ENCODE results near the gene SCYL2. TPM values are rescaled to one million over a fixed set of nuclear protein-coding genes. Genes with fewer than 3 reads are reported as not detected.

The SCYL2 gene
- total RNA-seq, 1 donor from 2014 or later: 38.9 TPM

GRCh38 chr12:100372853-100373640 is 106.1 kb downstream of the SCYL2 start:
- H3K36me3 Mint-ChIP-seq (ENCODE audit: low read depth): no peaks in the 10 kb centered on the region

GRCh38 chr12:100375038-100375735 is 108.2 kb downstream of the SCYL2 start:
- no peak for DNase-seq (ENCODE audit: low spot score)
- H3K27me3 Mint-ChIP-seq (ENCODE audit: insufficient read depth): peaks cover 2% of the 10 kb centered on the region
- H3K4me3 Mint-ChIP-seq: no peak overlapping the region
- no peaks in the 10 kb centered on the region for H3K36me3 Mint-ChIP-seq (ENCODE audit: low read depth)
- H3K27ac Mint-ChIP-seq: no peak overlapping the region
- no peaks in the 10 kb centered on the region for H3K9me3 Mint-ChIP-seq
- no peaks in the 10 kb centered on the region for H3K4me1 Mint-ChIP-seq (ENCODE audit: low read depth)
- intact Hi-C loops (cut with micrococcal nuclease): no loop called here

More at GRCh38 chr12:100372853-100373640, 106.1 kb downstream of the SCYL2 start:
- Mint-ChIP-seq H3K4me3 (no peak overlapping the region), H3K27ac (no peak overlapping the region), H3K27me3 (ENCODE audit: insufficient read depth) (peaks cover 2% of the 10 kb centered on the region), H3K4me1 (ENCODE audit: low read depth) (no peaks in the 10 kb centered on the region), H3K9me3 (no peaks in the 10 kb centered on the region)
- intact Hi-C loops (cut with micrococcal nuclease): no loop called here
- DNase-seq (ENCODE audit: low spot score): no peak

GRCh38 chr12:100376161-100376560 is 109.2 kb downstream of the SCYL2 start:
- Mint-ChIP-seq H3K27me3 (ENCODE audit: insufficient read depth) (peaks cover 2% of the 10 kb centered on the region), H3K9me3 (no peaks in the 10 kb centered on the region), H3K36me3 (ENCODE audit: low read depth) (no peaks in the 10 kb centered on the region), H3K4me1 (ENCODE audit: low read depth) (no peaks in the 10 kb centered on the region), H3K27ac (no peak overlapping the region), H3K4me3 (no peak overlapping the region)
- no peak for DNase-seq (ENCODE audit: low spot score)
- intact Hi-C loops (cut with micrococcal nuclease): no loop called here

DNA sequence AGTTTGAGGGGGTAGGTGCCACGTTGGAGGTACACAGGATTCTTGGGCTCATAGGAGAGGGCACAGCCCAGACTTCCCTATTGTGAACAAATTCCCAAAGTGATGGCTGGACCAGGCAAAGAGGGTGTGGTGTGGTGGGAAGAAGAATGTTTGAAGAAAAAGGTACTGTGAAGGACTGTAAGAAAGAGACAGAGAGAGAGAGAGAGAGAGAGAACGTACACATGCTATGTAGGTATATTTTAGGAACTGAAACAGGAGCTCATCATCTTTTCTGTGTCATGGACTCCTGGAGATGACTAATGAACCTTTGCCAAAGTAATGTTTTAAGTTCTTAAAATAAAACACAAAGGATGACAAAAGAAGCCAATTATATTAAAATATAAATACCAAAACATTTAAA is 114.4 kb downstream of the SCYL2 start:
- Mint-ChIP-seq H3K36me3 (ENCODE audit: low read depth) (no peaks in the 10 kb centered on the region), H3K27me3 (ENCODE audit: insufficient read depth) (peaks cover 3% of the 10 kb centered on the region), H3K27ac (no peak overlapping the region), H3K4me3 (no peak overlapping the region), H3K9me3 (no peaks in the 10 kb centered on the region), H3K4me1 (ENCODE audit: low read depth) (no peaks in the 10 kb centered on the region)
- DNase-seq (ENCODE audit: low spot score): no peak
- intact Hi-C loops (cut with micrococcal nuclease): no loop called here

GRCh38 chr12:100382338-100382737 is 115.4 kb downstream of the SCYL2 start:
- no peaks in the 10 kb centered on the region for H3K9me3 Mint-ChIP-seq
- peaks cover 3% of the 10 kb centered on the region for H3K27me3 Mint-ChIP-seq (ENCODE audit: insufficient read depth)
- H3K4me3 Mint-ChIP-seq: no peak overlapping the region
- no peak for DNase-seq (ENCODE audit: low spot score)
- no peak overlapping the region for H3K27ac Mint-ChIP-seq
- no peaks in the 10 kb centered on the region for H3K36me3 Mint-ChIP-seq (ENCODE audit: low read depth)
- intact Hi-C loops (cut with micrococcal nuclease): no loop called here
- H3K4me1 Mint-ChIP-seq (ENCODE audit: low read depth): no peaks in the 10 kb centered on the region

DNA sequence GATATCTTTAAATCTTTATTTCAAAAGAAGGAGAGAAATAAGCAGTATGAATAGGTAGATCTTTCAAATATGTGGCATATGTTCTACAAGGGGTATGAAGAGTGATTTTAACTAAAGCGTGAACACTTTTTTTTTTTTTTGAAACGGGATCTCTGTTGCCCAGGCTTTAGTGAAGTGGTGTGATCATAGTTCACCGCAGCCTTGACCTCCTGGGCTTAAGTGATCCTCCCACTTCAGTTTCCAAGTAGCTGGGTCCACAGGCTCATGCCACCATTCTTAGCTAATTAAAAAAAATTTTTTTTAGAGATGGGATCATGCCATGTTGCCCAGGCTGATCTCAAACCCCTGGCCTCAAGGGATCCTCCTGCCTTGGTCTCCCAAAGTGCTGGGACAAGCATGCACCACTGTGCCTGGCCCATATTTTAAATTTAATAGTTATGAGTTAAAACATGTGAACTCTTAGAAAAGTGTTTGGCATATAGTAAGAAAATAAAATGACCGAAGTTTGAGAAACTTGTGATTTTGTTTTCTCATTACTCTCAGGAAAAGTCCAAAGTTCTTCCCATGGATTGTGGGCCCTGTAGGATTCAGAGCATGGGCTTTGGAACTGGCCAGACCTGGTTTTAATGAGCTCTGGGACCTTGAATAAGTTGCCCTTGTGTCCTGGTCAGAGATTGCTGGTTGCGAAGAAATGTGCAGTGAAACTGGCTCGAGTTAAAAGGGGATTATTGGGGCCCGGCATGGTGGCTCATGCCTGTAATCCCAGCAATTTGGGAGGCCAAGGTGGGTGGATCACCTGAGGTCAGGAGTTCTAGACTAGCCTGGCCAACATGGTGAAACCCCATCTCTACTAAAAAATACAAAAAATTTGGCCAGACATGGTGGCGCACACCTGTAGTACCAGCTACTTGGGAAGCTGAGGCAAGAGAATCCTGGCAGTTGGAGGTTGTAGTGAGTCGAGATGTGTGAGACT is 116.9 kb downstream of the SCYL2 start:
- H3K4me1 Mint-ChIP-seq (ENCODE audit: low read depth): no peaks in the 10 kb centered on the region

GRCh38 chr12:100384559-100384935 is 117.6 kb downstream of the SCYL2 start:
- no peaks in the 10 kb centered on the region for H3K4me1 Mint-ChIP-seq (ENCODE audit: low read depth)
- H3K27me3 Mint-ChIP-seq (ENCODE audit: insufficient read depth): peaks cover 6% of the 10 kb centered on the region
- no peak overlapping the region for H3K4me3 Mint-ChIP-seq
- DNase-seq (ENCODE audit: low spot score): no peak
- H3K27ac Mint-ChIP-seq: no peak overlapping the region
- intact Hi-C loops (cut with micrococcal nuclease): no loop called here
- H3K36me3 Mint-ChIP-seq (ENCODE audit: low read depth): no peaks in the 10 kb centered on the region
- no peaks in the 10 kb centered on the region for H3K9me3 Mint-ChIP-seq

More for the DNA sequence above, 116.9 kb downstream of the SCYL2 start:
- intact Hi-C loops (cut with micrococcal nuclease): no loop called here
- no peaks in the 10 kb centered on the region for H3K36me3 Mint-ChIP-seq (ENCODE audit: low read depth)
- no peak overlapping the region for H3K27ac Mint-ChIP-seq
- DNase-seq (ENCODE audit: low spot score): no peak
- no peak overlapping the region for H3K4me3 Mint-ChIP-seq
- H3K9me3 Mint-ChIP-seq: no peaks in the 10 kb centered on the region
- peaks cover 6% of the 10 kb centered on the region for H3K27me3 Mint-ChIP-seq (ENCODE audit: insufficient read depth)

DNA sequence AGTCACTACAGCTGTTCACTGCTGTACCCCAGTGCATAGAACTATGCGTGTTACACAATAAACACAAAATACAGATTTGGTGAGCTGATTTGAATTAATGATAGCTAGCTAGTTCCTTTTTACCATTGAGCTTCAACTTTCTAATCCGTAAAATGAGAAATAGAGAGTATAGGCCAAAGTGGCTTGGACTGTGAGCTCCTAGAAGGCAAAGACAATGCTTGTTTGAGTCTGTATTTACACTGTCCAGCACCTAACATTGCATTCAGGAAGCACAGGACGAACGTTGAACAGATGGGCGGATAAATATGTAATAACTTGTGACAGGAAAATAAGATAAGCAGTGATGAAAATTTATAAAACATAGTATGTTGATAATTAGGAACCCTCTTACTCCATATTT is 121.4 kb downstream of the SCYL2 start:
- H3K36me3 Mint-ChIP-seq (ENCODE audit: low read depth): no peaks in the 10 kb centered on the region
- no peak overlapping the region for H3K27ac Mint-ChIP-seq
- H3K9me3 Mint-ChIP-seq: no peaks in the 10 kb centered on the region
- intact Hi-C loops (cut with micrococcal nuclease): no loop called here
- DNase-seq (ENCODE audit: low spot score): no peak
- H3K27me3 Mint-ChIP-seq (ENCODE audit: insufficient read depth): peaks cover 2% of the 10 kb centered on the region
- H3K4me3 Mint-ChIP-seq: no peak overlapping the region
- no peaks in the 10 kb centered on the region for H3K4me1 Mint-ChIP-seq (ENCODE audit: low read depth)

Other genes with a start within 250 kb of the SCYL2 start
- 72.6 and 74.6 TPM in 2 replicates for gene BLTP3B, start 124.3 kb upstream of the SCYL2 start, total RNA-seq
- 29.8 and 35.4 TPM in 2 replicates for gene ACTR6, start 66.4 kb upstream of the SCYL2 start, total RNA-seq
- 1.1 and 2.1 TPM in 2 replicates for gene DEPDC4, start 98 bp upstream of the SCYL2 start, total RNA-seq
- gene SLC17A8, start 89.9 kb downstream of the SCYL2 start, total RNA-seq: not detected in 2 replicates
- not detected in 2 replicates for gene NR1H4, start 206.7 kb downstream of the SCYL2 start, total RNA-seq